GM06990 (cell line): ENCODE data around the gene KCNAB1.

Experiments
- DNase-seq: peaks from one replicate; pipeline ENCODE4 v3.0.0-alpha.2; 2011; ENCODE audit not compliant: insufficient read length; ENCODE audit errors: extremely low read depth
- H3K27me3 ChIP-seq: replicated peaks from 2 replicates; pipeline ENCODE4 v1.6.0; 2011; ENCODE audit warnings: low read length; ENCODE audit not compliant: control insufficient read depth, insufficient read depth
- H3K36me3 ChIP-seq: 2 replicates; pipeline ENCODE4 v1.5.1; 2011; ENCODE audit warnings: low read length; ENCODE audit not compliant: control insufficient read depth, insufficient read depth
- H3K4me3 ChIP-seq: replicated peaks from 2 replicates; pipeline ENCODE4 v1.5.1; 2011; ENCODE audit warnings: low read depth, mild to moderate bottlenecking, control low read depth, low read length
- TF ChIP-seq, protein P1 (sequence below): IDR thresholded peaks from 2 replicates; pipeline ENCODE4 v1.5.1; 2011; ENCODE audit warnings: low read length, control low read depth, mild to moderate bottlenecking, inconsistent platforms; ENCODE audit not compliant: insufficient read depth, poor library complexity, severe bottlenecking

KCNAB1 gene

DNA sequence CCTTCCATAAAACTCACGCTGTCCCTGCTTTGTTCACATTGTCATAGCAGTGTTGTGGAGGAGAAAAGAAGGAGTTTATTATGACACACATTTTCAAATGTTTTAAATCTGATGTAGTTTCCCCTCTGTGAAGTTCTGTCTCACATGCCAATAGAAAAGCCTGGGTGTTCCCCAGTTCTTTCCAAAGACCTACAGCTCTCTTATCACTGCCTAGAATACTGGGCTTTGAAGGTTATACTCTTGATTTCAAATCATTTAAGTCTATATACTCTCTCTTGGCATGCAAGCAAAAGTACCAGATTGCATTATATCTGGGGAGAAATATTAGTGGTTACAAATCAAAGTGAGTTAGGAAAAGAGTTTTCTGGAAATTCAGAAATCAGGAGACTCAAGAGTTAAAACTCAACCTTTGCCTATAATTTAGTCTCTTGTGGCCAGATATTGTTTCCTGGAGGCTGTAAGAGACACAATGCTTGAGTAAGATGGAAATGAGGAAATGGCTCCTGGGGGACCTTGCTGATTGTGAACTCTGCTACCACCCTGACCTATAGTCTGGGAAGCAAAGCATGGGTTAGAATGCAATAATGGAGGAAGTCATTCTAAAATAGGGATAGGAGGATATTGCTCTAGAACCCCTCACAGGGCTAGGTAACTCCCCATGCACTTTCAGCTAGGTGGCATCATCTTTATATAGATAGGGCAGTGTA lies 182.8 kb downstream of the KCNAB1 start:
- no peaks in the 10 kb centered on the region for H3K27me3 ChIP-seq
- H3K36me3 ChIP-seq = no peaks in the 10 kb centered on the region
- TF ChIP-seq, protein P1, sequence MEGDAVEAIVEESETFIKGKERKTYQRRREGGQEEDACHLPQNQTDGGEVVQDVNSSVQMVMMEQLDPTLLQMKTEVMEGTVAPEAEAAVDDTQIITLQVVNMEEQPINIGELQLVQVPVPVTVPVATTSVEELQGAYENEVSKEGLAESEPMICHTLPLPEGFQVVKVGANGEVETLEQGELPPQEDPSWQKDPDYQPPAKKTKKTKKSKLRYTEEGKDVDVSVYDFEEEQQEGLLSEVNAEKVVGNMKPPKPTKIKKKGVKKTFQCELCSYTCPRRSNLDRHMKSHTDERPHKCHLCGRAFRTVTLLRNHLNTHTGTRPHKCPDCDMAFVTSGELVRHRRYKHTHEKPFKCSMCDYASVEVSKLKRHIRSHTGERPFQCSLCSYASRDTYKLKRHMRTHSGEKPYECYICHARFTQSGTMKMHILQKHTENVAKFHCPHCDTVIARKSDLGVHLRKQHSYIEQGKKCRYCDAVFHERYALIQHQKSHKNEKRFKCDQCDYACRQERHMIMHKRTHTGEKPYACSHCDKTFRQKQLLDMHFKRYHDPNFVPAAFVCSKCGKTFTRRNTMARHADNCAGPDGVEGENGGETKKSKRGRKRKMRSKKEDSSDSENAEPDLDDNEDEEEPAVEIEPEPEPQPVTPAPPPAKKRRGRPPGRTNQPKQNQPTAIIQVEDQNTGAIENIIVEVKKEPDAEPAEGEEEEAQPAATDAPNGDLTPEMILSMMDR = no peak
- H3K4me3 ChIP-seq = no peak overlapping the region
- no peak for DNase-seq

DNA sequence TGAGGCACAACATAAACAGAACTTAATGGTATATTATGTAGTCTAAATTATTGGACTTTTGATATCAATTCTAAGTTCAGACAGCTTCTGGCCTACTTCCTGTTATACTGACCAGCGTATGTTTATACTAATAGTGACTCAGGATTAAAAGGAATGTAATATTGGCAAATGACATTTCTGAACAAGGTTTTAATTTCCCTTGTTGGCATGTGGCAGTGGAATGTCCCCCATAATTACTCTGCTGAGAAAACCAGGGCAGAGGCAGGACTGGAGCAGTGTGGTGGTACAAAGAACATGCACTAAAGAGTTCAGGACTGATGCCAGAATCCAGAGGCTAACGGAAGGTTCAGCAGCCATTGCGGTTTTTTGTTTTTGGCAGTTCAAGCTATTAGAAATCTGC lies 184.0 kb downstream of the KCNAB1 start:
- no peak for DNase-seq
- TF ChIP-seq, protein P1 = no peak
- Histone ChIP-seq H3K36me3 (no peaks in the 10 kb centered on the region), H3K4me3 (no peak overlapping the region), H3K27me3 (no peaks in the 10 kb centered on the region)

DNA sequence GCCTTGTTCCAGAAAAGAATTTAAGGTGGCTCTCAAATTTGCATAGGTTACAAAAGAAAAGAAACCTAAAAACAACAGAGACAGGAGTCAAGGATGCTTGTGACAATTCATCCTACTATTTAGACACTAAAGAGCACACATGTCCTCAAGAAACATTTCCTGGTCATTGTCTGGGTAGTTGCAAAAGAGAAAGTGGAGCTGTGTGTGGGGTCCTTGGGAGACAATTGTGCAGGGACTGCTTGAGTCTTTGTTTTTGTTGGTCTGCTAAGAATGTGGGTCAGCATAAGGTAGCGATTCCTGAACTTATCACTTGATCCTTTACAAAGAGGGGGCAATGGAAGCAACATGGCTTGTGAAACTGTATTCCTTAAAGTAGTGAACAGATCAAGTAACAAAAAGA lies 185.3 kb downstream of the KCNAB1 start:
- TF ChIP-seq, protein P1 = no peak
- DNase-seq = no peak
- Histone ChIP-seq H3K4me3 (no peak overlapping the region), H3K36me3 (no peaks in the 10 kb centered on the region), H3K27me3 (no peaks in the 10 kb centered on the region)

DNA sequence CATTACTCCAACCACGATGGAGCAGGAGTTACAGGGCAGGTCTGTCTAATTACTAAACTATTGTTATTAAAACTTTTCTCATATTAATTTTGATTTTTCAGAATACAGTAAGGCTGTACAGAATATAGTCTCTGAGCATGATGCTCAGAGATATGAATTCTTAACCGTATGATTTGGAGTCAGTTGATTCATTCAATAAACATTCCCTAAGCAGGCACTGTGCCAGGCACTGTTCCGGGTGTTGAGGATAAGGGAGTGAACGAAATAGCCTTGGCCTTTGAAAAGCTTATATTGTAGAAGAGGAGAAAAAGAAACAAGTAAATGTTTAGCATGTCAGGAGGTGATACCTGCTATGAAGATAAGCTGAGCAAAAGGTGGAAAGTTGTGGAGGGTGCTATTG lies 187.3 kb downstream of the KCNAB1 start:
- Histone ChIP-seq H3K4me3 (no peak overlapping the region), H3K36me3 (no peaks in the 10 kb centered on the region), H3K27me3 (no peaks in the 10 kb centered on the region)
- TF ChIP-seq, protein P1 = no peak
- DNase-seq = no peak

DNA sequence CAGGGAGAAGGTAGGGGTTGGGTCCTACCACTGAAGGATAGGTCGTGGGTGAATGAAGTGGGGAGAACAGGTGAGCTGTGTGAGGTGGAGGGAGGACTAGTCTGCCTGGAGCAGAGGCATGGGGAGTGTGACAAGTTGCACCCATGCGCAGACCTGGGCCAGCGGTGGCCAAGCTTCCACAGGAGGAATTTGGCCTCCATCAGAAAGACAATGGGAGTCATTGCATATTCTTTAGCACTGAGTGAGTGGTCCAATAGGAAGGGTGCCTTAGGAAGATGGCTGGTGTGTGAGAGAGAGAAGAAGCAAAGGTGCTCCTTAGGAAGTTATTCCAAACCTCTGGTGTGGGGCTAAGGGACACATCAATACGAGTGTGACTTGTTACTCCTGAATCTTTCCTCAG lies 191.1 kb downstream of the KCNAB1 start:
- TF ChIP-seq, protein P1 = no peak
- no peaks in the 10 kb centered on the region for H3K27me3 ChIP-seq
- no peak for DNase-seq
- no peaks in the 10 kb centered on the region for H3K36me3 ChIP-seq
- H3K4me3 ChIP-seq = no peak overlapping the region

DNA sequence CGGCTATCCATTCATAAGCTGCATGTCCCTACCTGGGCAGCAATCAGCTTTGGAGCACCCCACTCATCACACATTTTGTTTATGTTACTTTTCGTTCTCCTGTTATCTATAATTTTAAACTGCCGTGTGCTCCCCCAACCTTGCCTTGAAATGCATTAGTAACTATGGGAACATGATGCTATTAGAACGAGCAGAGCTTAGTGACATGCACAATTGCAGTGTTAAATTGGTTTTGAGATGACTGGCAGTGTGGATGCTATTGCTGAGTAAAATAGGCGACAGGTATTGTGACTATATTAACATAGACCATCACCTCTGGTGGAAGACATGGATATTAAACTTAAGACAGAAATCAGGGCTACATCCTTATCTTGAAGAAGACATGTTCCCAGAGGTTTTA lies 191.6 kb downstream of the KCNAB1 start:
- no peak for DNase-seq
- Histone ChIP-seq H3K4me3 (no peak overlapping the region), H3K36me3 (no peaks in the 10 kb centered on the region), H3K27me3 (no peaks in the 10 kb centered on the region)
- TF ChIP-seq, protein P1 = no peak
